A549 (cell line): ENCODE measurements around the gene MTAP.

Experiments used
- CBX2 ChIP-seq: fragments of 200-600 bp; sonication (generic); IDR thresholded peaks from 2 replicates; pipeline ENCODE4 v1.6.1; 2016; ENCODE audit warnings: low read depth, mild to moderate bottlenecking, borderline replicate concordance
- EP300 ChIP-seq, 2 experiments: fragments of >200 bp; sonication (Bioruptor Twin); formaldehyde crosslinking; IDR thresholded peaks; 2 replicates in 1 of 2; 3 replicates in 1 of 2; pipeline ENCODE4 v1.6.1; 2016 to 2017
- TP53 ChIP-seq: fragments of 250-450 bp; sonication (Bioruptor Pico); IDR thresholded peaks from 2 replicates; pipeline ENCODE4 v1.5.0; 2021; ENCODE audit warnings: mild to moderate bottlenecking, moderate library complexity
- TF ChIP-seq, protein P1 (sequence below): fragments of >200 bp; sonication (Bioruptor Twin); formaldehyde crosslinking; IDR thresholded peaks from 3 replicates; pipeline ENCODE4 v1.5.1; 2016

DNA sequence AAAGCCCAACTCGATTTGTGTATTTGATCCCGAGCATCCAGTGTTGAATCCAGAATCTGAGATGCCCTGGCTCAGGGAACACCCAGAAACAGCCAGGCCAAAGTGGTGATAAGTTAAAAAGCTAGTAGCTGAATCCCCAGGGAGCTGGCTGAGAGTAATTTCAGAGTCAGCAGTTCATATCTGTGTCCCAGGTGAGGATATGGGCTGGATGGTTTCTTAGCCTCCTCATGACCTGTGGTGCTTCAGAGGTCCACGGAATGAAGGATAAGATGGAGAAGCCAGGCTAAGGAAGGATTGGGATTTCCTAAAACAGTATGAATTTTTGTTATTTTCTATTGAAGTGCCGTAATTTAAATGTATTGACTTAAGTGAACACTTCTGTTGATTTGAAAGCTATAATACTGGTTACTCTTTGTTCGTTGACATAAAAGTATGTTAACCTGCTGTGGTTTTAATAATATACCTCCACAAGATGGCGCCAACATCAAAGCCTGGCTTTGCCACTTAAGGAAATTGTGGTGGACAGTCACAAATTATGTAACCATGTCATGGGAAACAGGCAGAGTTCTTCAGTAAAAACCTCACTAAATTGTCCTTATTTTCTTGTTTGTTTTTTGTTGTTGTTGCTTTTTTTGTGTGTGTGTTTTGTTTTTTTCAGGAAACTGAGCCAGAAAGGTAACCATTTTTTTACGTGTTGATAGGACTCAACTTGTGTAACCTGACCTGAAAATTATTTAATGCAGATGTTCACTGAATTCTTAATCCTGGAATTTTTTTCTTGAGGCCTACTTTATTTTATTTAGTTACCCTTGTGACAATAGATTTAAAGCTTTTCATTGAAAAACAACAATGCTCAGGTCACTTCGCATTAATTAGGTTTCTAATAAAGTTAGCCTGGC lies 11.4 kb downstream of the MTAP start:
- TF ChIP-seq, protein P1, sequence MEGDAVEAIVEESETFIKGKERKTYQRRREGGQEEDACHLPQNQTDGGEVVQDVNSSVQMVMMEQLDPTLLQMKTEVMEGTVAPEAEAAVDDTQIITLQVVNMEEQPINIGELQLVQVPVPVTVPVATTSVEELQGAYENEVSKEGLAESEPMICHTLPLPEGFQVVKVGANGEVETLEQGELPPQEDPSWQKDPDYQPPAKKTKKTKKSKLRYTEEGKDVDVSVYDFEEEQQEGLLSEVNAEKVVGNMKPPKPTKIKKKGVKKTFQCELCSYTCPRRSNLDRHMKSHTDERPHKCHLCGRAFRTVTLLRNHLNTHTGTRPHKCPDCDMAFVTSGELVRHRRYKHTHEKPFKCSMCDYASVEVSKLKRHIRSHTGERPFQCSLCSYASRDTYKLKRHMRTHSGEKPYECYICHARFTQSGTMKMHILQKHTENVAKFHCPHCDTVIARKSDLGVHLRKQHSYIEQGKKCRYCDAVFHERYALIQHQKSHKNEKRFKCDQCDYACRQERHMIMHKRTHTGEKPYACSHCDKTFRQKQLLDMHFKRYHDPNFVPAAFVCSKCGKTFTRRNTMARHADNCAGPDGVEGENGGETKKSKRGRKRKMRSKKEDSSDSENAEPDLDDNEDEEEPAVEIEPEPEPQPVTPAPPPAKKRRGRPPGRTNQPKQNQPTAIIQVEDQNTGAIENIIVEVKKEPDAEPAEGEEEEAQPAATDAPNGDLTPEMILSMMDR, result peak; percentile 96
- TF ChIP-seq CBX2 (no peak), EP300 (IDR thresholded peaks at IDR 0.05) (no peak), TP53 (CRISPR knock-in tag) (no peak)
